ENCODE measurements around the gene EIF3K.

EIF3K gene

GRCh38 chr19:38657633-38658222 lies 38.7 kb downstream of the EIF3K start:
- DNase-seq (ENCODE audit: low read depth, low spot score) = peak; percentile 82
- in situ Hi-C loops (cut with HindIII; ENCODE audit: low sequenced_read_pairs) = no loop called here
- no peak for TF ChIP-seq CTCF (IDR thresholded peaks at IDR 0.05; ENCODE audit: low read depth, low read length)
- H3K4me3 ChIP-seq (ENCODE audit: low read depth, low read length) = no peak overlapping the region

- peak; percentile 100 for DNase-seq (ENCODE audit: low read depth, low spot score)
- in situ Hi-C loops (cut with HindIII; ENCODE audit: low sequenced_read_pairs) = no loop called here
- H3K4me3 ChIP-seq (ENCODE audit: low read depth, low read length) = no peak overlapping the region
- TF ChIP-seq CTCF (IDR thresholded peaks at IDR 0.05; ENCODE audit: low read depth, low read length) = no peak
Measured at GRCh38 chr19:38658462-38659306, 39.7 kb downstream of the EIF3K start.

GRCh38 chr19:38660724-38661123 lies 41.7 kb downstream of the EIF3K start:
- DNase-seq (ENCODE audit: low read depth, low spot score) = no peak
- TF ChIP-seq CTCF (IDR thresholded peaks at IDR 0.05; ENCODE audit: low read depth, low read length) = no peak
- in situ Hi-C loops (cut with HindIII; ENCODE audit: low sequenced_read_pairs) = no loop called here
- no peak overlapping the region for H3K4me3 ChIP-seq (ENCODE audit: low read depth, low read length)

- no peak for DNase-seq (ENCODE audit: low read depth, low spot score)
- no peak overlapping the region for H3K4me3 ChIP-seq (ENCODE audit: low read depth, low read length)
- in situ Hi-C loops (cut with HindIII; ENCODE audit: low sequenced_read_pairs) = no loop called here
- TF ChIP-seq CTCF (IDR thresholded peaks at IDR 0.05; ENCODE audit: low read depth, low read length) = no peak
Measured at GRCh38 chr19:38661136-38661535, 42.1 kb downstream of the EIF3K start.

GRCh38 chr19:38661996-38662395 lies 43.0 kb downstream of the EIF3K start:
- in situ Hi-C loops (cut with HindIII; ENCODE audit: low sequenced_read_pairs) = no loop called here
- TF ChIP-seq CTCF (IDR thresholded peaks at IDR 0.05; ENCODE audit: low read depth, low read length) = no peak
- no peak for DNase-seq (ENCODE audit: low read depth, low spot score)

GRCh38 chr19:38662537-38663155 lies 43.7 kb downstream of the EIF3K start:
- in situ Hi-C loops (cut with HindIII; ENCODE audit: low sequenced_read_pairs) = no loop called here
- H3K4me3 ChIP-seq (ENCODE audit: low read depth, low read length) = no peak overlapping the region
- no peak for TF ChIP-seq CTCF (IDR thresholded peaks at IDR 0.05; ENCODE audit: low read depth, low read length)
- no peak for DNase-seq (ENCODE audit: low read depth, low spot score)

More at GRCh38 chr19:38661996-38662395, 43.0 kb downstream of the EIF3K start:
- no peak overlapping the region for H3K4me3 ChIP-seq (ENCODE audit: low read depth, low read length)
